Thymus (tissue), 11 donors: ENCODE data around the gene MAPRE3. TPM values are rescaled to one million over a fixed set of nuclear protein-coding genes. Genes with fewer than 3 reads are reported as not detected.

ENCODE experiments used
- DNase-seq, 9 donors: peaks; one replicate each; pipeline ENCODE4 v3.0.0-alpha.2; 2013; ENCODE audit warnings: low spot score in 9 of 9, low read depth in 6 of 9, missing footprints in 1 of 9
- H3K27ac ChIP-seq, 2 donors: one replicate each; pipeline ENCODE4 v1.5.1; 2013; ENCODE audit warnings: control low read depth in 1 of 2, low read depth in 1 of 2, low read length in 1 of 2, mild to moderate bottlenecking in 1 of 2, moderate library complexity in 1 of 2
- H3K27me3 ChIP-seq, 2 donors: one replicate each; pipeline ENCODE4 v1.5.1; 2013; ENCODE audit warnings: low read length in 1 of 2; ENCODE audit not compliant: control insufficient read depth in 2 of 2, insufficient read depth in 1 of 2
- H3K36me3 ChIP-seq, 2 donors: one replicate each; pipeline ENCODE4 v1.5.1; 2013; ENCODE audit warnings: low read length in 1 of 2, mild to moderate bottlenecking in 1 of 2, moderate library complexity in 1 of 2; ENCODE audit not compliant: control insufficient read depth in 2 of 2, insufficient read depth in 2 of 2
- H3K4me1 ChIP-seq, 2 donors: one replicate each; pipeline ENCODE4 v1.5.1; 2013; ENCODE audit warnings: low read length in 2 of 2; ENCODE audit not compliant: control insufficient read depth in 2 of 2, insufficient read depth in 2 of 2
- H3K4me3 ChIP-seq, 2 donors: one replicate each; pipeline ENCODE4 v1.5.1; 2013; ENCODE audit warnings: low read length in 2 of 2, control low read depth in 1 of 2, mild to moderate bottlenecking in 1 of 2
- H3K9me3 ChIP-seq, 2 donors: one replicate each; pipeline ENCODE4 v1.5.1; 2013; ENCODE audit warnings: low read length in 1 of 2, mild to moderate bottlenecking in 1 of 2; ENCODE audit not compliant: control insufficient read depth in 2 of 2, insufficient read depth in 1 of 2
- WGBS: extraction: QIAGEN DNeasy Blood & Tissue Kit; methylation state at CpG from one replicate; pipeline ENCODE4 v1.1.7; 2013; 5-methylcytosine and 5-hydroxymethylcytosine counted together
- polyA plus RNA-seq: library from polyadenylated mRNA; stranded (reverse); fragments of 200-250 nt; gene quantifications from one replicate; pipeline ENCODE4 v1.2.3, GENCODE V29; 2013
- total RNA-seq: library from RNA; stranded (reverse); fragments of 120-200 nt; gene quantifications from one replicate; pipeline ENCODE4 v1.2.4, GENCODE V29; 2013
- donor health status: healthy.

MAPRE3 gene
- total and polyA plus RNA-seq, 2 donors = 0.99 to 17.0 TPM

- DNase-seq = no peak
- peaks cover 0 to 5% of the 10 kb centered on the region in 2 donors for H3K4me1 ChIP-seq
- no peak overlapping the region for H3K4me3 ChIP-seq
- H3K36me3 ChIP-seq = no peaks in the 10 kb centered on the region
- H3K27me3 ChIP-seq = peaks cover 20 to 58% of the 10 kb centered on the region in 2 donors
- H3K27ac ChIP-seq = no peak overlapping the region
- whole genome bisulfite sequencing = 93% methylated on average over 1 of the region's 1 CpG
- H3K9me3 ChIP-seq = no peaks in the 10 kb centered on the region
These were observed 5.2 kb downstream of the MAPRE3 start for GRCh38 chr2:26975656-26976055.

GRCh38 chr2:26976237-26976636 is 5.8 kb downstream of the MAPRE3 start:
- DNase-seq = no peak
- peaks cover 15 to 52% of the 10 kb centered on the region in 2 donors for H3K27me3 ChIP-seq
- no peaks in the 10 kb centered on the region for H3K36me3 ChIP-seq
- 94% methylated on average over 5 of the region's 5 CpGs for WGBS
- H3K4me1 ChIP-seq = peaks cover 0 to 1% of the 10 kb centered on the region in 2 donors
- no peak overlapping the region for H3K4me3 ChIP-seq
- no peaks in the 10 kb centered on the region for H3K9me3 ChIP-seq
- H3K27ac ChIP-seq = no peak overlapping the region

- no peak for DNase-seq
- WGBS = 91% methylated on average over 2 of the region's 2 CpGs
- Histone ChIP-seq H3K27me3 (peaks cover 8 to 44% of the 10 kb centered on the region in 2 donors), H3K36me3 (no peaks in the 10 kb centered on the region), H3K4me1 (no peaks in the 10 kb centered on the region), H3K27ac (no peak overlapping the region), H3K9me3 (no peaks in the 10 kb centered on the region), H3K4me3 (no peak overlapping the region)
These were observed 6.6 kb downstream of the MAPRE3 start for GRCh38 chr2:26977012-26977411.

DNA sequence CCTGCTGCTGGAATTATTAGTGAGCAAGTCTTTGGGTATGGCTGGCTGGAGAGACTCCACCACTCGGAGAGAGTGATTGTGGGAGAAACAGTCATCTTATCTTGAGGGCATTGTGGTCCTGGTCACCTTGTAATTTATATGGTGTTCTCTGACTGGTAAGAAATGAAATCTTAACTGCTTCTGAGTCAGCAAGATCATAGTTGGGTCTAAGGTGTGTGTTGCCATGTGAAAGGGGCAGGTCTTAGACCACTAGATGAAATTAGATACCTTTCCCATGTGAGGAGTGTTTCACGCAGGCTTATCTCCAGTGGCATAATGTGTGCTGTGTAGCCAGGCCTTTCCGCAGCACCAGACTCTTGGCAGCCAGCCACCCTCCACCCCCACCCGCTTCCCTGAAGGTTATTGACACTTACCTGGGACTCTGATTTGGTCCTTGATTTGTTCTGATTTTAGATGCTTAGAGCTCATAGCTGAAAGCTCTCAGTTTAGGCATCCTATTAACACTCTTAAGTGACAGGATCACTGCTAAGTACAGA is 7.7 kb downstream of the MAPRE3 start:
- Histone ChIP-seq H3K27ac (no peak overlapping the region), H3K27me3 (peaks cover 2 to 33% of the 10 kb centered on the region in 2 donors), H3K4me3 (no peak overlapping the region), H3K4me1 (no peaks in the 10 kb centered on the region), H3K36me3 (no peaks in the 10 kb centered on the region), H3K9me3 (no peaks in the 10 kb centered on the region)
- 79% methylated on average over 4 of the region's 4 CpGs for WGBS
- no peak for DNase-seq

DNA sequence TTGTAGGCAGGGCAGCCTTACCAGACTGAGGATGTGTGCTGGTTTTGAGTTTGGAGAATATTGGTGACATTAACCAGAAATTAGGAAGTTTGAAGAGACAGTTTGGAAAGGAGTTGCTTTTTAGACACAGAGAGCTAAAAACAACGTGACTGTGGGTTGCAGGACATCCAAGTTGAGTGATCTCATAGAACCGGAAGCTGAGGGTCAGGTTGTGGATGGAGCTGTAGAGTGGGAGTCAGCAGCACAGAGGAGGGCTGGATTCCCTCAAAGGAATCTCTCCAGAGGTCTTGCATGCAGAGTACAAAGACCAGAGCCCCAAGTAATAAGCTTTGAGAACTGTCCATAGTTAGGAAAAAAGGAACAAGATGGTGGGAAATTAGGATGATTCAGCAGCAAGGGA is 9.3 kb downstream of the MAPRE3 start:
- 91% methylated on average over 2 of the region's 2 CpGs for WGBS
- Histone ChIP-seq H3K27ac (no peak overlapping the region), H3K4me3 (no peak overlapping the region), H3K4me1 (no peaks in the 10 kb centered on the region), H3K9me3 (no peaks in the 10 kb centered on the region), H3K27me3 (peaks cover 2 to 21% of the 10 kb centered on the region in 2 donors), H3K36me3 (no peaks in the 10 kb centered on the region)
- DNase-seq = no peak

GRCh38 chr2:26980971-26981370 is 10.5 kb downstream of the MAPRE3 start:
- Histone ChIP-seq H3K36me3 (no peaks in the 10 kb centered on the region), H3K4me3 (no peak overlapping the region), H3K27me3 (peaks cover 2 to 13% of the 10 kb centered on the region in 2 donors), H3K9me3 (no peaks in the 10 kb centered on the region), H3K27ac (no peak overlapping the region), H3K4me1 (no peaks in the 10 kb centered on the region)
- no peak for DNase-seq
- WGBS = over 99% methylated on average over 2 of the region's 2 CpGs

GRCh38 chr2:26982102-26982742 is 11.8 kb downstream of the MAPRE3 start:
- H3K27me3 ChIP-seq = peaks cover 0 to 14% of the 10 kb centered on the region in 2 donors
- WGBS = 48% methylated on average over 2 of the region's 2 CpGs
- no peak overlapping the region for H3K4me3 ChIP-seq
- no peaks in the 10 kb centered on the region for H3K36me3 ChIP-seq
- DNase-seq = peak in 1 of 9 donors; percentile 14
- H3K27ac ChIP-seq = peak overlapping the region in 1 of 2 donors; percentile 46
- no peaks in the 10 kb centered on the region for H3K4me1 ChIP-seq
- H3K9me3 ChIP-seq = no peaks in the 10 kb centered on the region

DNA sequence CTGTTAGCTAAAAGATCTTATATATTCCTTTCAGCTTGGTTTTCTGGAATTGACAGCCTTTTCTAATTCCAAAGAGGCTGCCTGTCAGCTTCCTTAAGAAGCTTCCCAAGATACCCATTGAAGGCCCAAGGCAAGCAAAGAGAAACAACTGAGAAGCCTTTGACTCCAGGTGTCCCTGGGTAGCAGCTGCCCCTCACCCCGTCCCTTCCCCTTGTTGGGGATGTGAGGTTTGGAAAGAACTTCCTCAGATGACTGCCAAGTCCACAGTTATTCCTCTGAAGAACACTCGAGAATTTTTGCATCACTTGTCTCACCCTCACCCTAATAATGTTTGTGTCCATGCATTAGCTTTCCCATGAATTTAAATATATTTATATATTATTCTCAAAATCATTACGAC is 13.3 kb downstream of the MAPRE3 start:
- Histone ChIP-seq H3K4me1 (no peaks in the 10 kb centered on the region), H3K27me3 (peaks cover 0 to 13% of the 10 kb centered on the region in 2 donors), H3K9me3 (no peaks in the 10 kb centered on the region), H3K36me3 (no peaks in the 10 kb centered on the region), H3K27ac (no peak overlapping the region), H3K4me3 (no peak overlapping the region)
- WGBS = 75% methylated on average over 3 of the region's 3 CpGs
- DNase-seq = no peak

- H3K27ac ChIP-seq = no peak overlapping the region
- 96% methylated on average over 4 of the region's 4 CpGs for WGBS
- no peak for DNase-seq
- H3K27me3 ChIP-seq = peaks cover 0 to 18% of the 10 kb centered on the region in 2 donors
- H3K36me3 ChIP-seq = no peaks in the 10 kb centered on the region
- no peaks in the 10 kb centered on the region for H3K9me3 ChIP-seq
- no peaks in the 10 kb centered on the region for H3K4me1 ChIP-seq
- no peak overlapping the region for H3K4me3 ChIP-seq
These were observed 15.4 kb downstream of the MAPRE3 start for GRCh38 chr2:26985807-26986206.
